GM23248 (cell line): Measurements from ENCODE around the gene KIAA1671.

Experiments
- EZH2 ChIP-seq: fragments of 200-600 bp; sonication (generic); IDR thresholded peaks from 2 replicates; pipeline ENCODE4 v1.6.1; 2018; ENCODE audit warnings: antibody characterized with exemption, mild to moderate bottlenecking; ENCODE audit not compliant: insufficient read depth, poor library complexity, severe bottlenecking
- EZH2phosphoT487 ChIP-seq: fragments of 200-600 bp; sonication (generic); IDR thresholded peaks from 2 replicates; pipeline ENCODE4 v1.6.1; 2018; ENCODE audit warnings: antibody characterized with exemption, moderate library complexity, mild to moderate bottlenecking, low read depth; ENCODE audit not compliant: insufficient read depth

DNA sequence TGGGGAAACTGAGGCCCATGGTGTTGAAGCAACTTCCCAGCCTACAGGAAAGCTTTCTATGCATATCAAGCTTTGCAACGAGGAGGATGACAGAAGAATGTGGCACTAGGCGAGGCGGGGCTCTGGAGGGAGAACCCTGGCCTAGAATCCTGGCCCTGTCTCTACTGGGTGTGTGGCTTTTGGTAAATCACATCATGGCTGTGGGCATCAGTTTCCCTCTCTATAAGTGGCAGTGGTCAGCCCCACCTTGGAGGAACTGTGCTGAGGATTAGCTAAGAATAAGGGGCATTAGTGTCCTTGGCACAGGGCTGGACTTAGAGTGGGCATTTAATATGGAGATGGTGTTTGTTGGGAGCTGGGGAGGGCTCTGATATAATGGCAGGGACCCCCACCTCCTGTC is 124.5 kb downstream of the KIAA1671 start:
- TF ChIP-seq EZH2 (no peak), EZH2phosphoT487 (no peak)
